Loucy (cell line): ENCODE results near the gene HLX.
A peak's percentile ranks its signal among the peaks of the same experiment; 100 is the strongest.

ENCODE experiments used
- H2AFZ ChIP-seq: fragments of 200-600 bp; sonication (generic); 2 replicates; pipeline ENCODE4 v1.6.0; 2016; ENCODE audit warnings: antibody characterized with exemption, mild to moderate bottlenecking, low read length, moderate library complexity
- H3F3A ChIP-seq: fragments of 200-600 bp; 2 replicates; pipeline ENCODE4 v1.6.0; 2016; ENCODE audit warnings: antibody characterized with exemption, low read depth, mild to moderate bottlenecking
- H3K27me3 ChIP-seq: fragments of 200-600 bp; sonication (generic); 2 replicates; pipeline ENCODE4 v1.6.1; 2014; ENCODE audit warnings: low read length, mild to moderate bottlenecking; ENCODE audit not compliant: insufficient read depth, poor library complexity, severe bottlenecking
- H3K36me3 ChIP-seq: fragments of 200-600 bp; sonication (generic); 2 replicates; pipeline ENCODE4 v1.6.1; 2016; ENCODE audit warnings: low read length; ENCODE audit not compliant: insufficient read depth
- H3K4me1 ChIP-seq: fragments of 200-600 bp; sonication (generic); 2 replicates; pipeline ENCODE4 v1.5.1; 2014; ENCODE audit warnings: low read length, mild to moderate bottlenecking; ENCODE audit not compliant: insufficient read depth, poor library complexity, severe bottlenecking
- H3K4me2 ChIP-seq: fragments of 200-600 bp; sonication (generic); 2 replicates; pipeline ENCODE4 v1.6.0; 2014; ENCODE audit warnings: antibody characterized with exemption, low read length, low read depth, mild to moderate bottlenecking; ENCODE audit not compliant: poor library complexity, severe bottlenecking
- H3K4me3 ChIP-seq: fragments of 200-600 bp; sonication (generic); 2 replicates; pipeline ENCODE4 v1.5.1; 2014; ENCODE audit warnings: low read length, mild to moderate bottlenecking, mixed read lengths; ENCODE audit not compliant: poor library complexity, severe bottlenecking
- H3K79me2 ChIP-seq: fragments of 200-600 bp; sonication (generic); 2 replicates; pipeline ENCODE4 v1.6.1; 2014; ENCODE audit warnings: low read length; ENCODE audit not compliant: insufficient read depth
- H3K9ac ChIP-seq: fragments of 200-600 bp; sonication (generic); 2 replicates; pipeline ENCODE4 v1.6.0; 2014; ENCODE audit warnings: mild to moderate bottlenecking, low read depth, low read length, moderate library complexity; ENCODE audit not compliant: poor library complexity, severe bottlenecking
- H3K9me2 ChIP-seq: fragments of 200-600 bp; sonication (generic); replicated peaks from 2 replicates; pipeline ENCODE4 v1.6.1; 2016; ENCODE audit warnings: low read depth, low read length, mixed read lengths
- H3K9me3 ChIP-seq: fragments of 200-600 bp; sonication (generic); 2 replicates; pipeline ENCODE4 v1.6.1; 2014; ENCODE audit warnings: mild to moderate bottlenecking, antibody characterized with exemption, low read length, low read depth; ENCODE audit not compliant: insufficient read depth
- H4K20me1 ChIP-seq: fragments of 200-600 bp; sonication (generic); 2 replicates; pipeline ENCODE4 v1.6.0; 2014; ENCODE audit warnings: antibody characterized with exemption, low read length, mild to moderate bottlenecking; ENCODE audit not compliant: insufficient read depth, poor library complexity, severe bottlenecking
- CTCF ChIP-seq: fragments of 200-600 bp; sonication (generic); conservative IDR thresholded peaks from 2 replicates; pipeline ENCODE4 v1.5.1; 2014; ENCODE audit warnings: mild to moderate bottlenecking, antibody characterized with exemption, low read length
- EZH2phosphoT487 ChIP-seq: fragments of 200-600 bp; IDR thresholded peaks from 2 replicates; pipeline ENCODE4 v1.6.1; 2018; ENCODE audit warnings: antibody characterized with exemption, mild to moderate bottlenecking, moderate library complexity, borderline replicate concordance

Gene HLX

GRCh38 chr1:220929304-220929703, 50.1 kb downstream of the HLX start:
- Histone ChIP-seq H3K36me3 (no peaks in the 10 kb centered on the region), H3K9me2 (no peaks in the 10 kb centered on the region), H3K9me3 (no peaks in the 10 kb centered on the region), H3K9ac (peak overlapping the region; percentile 20), H4K20me1 (no peaks in the 10 kb centered on the region), H3K4me2 (peak overlapping the region; percentile 63), H3F3A (no peaks in the 10 kb centered on the region), H3K27me3 (no peaks in the 10 kb centered on the region), H3K4me3 (peak overlapping the region; percentile 42), H2AFZ (no peak overlapping the region), H3K79me2 (no peaks in the 10 kb centered on the region), H3K4me1 (peaks cover 61% of the 10 kb centered on the region)
- no peak for TF ChIP-seq EZH2phosphoT487
- TF ChIP-seq CTCF: no peak
